GM21786 (cell line): ENCODE data around the gene ARL16.
"Not testable (repeated sequence)": the region's sequence is repeated elsewhere in the genome, so short reads cannot be mapped to it uniquely, and the experiment has no call there.

Experiments used
- ATAC-seq: cut with Tn5 transposase; IDR thresholded peaks from one replicate; pipeline ENCODE4 v1.9.1; 2021; ENCODE audit not compliant: unreplicated experiment

ARL16 gene

DNA sequence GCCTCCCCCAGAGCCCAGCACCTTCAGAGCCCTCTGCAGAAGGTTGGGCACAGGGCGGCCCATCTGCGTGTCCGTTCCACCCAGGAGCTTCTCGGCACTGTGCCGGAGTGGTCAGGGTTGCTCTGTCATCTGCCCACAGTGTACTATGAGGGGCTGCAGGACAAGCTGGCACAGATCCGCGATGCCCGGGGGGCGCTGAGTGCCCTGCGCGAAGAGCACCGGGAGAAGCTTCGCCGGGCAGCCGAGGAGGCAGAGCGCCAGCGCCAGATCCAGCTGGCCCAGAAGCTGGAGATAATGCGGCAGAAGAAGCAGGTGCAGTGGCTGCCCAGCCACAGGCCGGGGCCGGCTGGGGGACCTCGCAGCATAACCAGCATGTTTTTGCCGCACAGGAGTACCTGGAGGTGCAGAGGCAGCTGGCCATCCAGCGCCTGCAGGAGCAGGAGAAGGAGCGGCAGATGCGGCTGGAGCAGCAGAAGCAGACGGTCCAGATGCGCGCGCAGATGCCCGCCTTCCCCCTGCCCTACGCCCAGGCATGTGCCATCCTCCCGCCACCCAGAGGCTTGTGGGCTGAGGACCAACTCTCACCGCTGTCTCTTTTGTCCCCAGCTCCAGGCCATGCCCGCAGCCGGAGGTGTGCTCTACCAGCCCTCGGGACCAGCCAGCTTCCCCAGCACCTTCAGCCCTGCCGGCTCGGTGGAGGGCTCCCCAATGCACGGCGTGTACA lies 12.8 kb upstream of the ARL16 start:
- ATAC-seq: no peak

DNA sequence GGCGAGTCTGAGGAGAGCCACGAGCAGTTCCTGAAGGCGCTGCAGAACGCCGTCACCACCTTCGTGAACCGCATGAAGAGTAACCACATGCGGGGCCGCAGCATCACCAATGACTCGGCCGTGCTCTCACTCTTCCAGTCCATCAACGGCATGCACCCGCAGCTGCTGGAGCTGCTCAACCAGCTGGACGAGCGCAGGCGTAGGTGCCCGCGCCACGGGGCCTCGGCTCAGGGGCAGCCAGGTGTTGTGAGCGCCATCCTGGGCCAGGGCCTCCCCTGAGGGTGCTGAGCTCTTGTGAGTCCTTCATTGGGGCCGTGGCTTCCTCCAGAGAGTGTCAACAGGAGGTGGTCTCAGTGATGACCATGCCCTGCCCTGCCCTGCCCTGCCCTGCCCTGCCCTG lies 12.2 kb upstream of the ARL16 start:
- ATAC-seq: no peak

DNA sequence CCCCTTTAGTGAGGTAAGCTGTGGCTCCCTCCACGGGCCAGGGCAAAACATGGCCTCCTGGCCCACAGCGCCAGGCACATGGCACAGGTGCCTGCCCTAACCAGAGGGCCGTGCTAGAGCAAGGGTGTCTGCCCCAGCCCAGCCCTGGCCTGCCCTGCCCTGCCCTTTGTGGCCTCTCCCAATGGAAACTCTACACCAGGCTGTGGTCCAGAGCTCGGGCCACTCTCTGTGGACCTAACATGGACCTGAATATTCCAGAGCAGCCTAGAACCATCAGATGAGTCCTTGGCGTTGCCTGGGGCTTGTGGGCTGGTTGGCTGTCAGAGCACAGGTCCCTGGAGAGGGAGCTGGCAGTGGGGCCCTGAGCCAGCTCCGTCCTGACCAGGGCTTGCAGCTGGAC lies 11.6 kb upstream of the ARL16 start:
- no peak for ATAC-seq

DNA sequence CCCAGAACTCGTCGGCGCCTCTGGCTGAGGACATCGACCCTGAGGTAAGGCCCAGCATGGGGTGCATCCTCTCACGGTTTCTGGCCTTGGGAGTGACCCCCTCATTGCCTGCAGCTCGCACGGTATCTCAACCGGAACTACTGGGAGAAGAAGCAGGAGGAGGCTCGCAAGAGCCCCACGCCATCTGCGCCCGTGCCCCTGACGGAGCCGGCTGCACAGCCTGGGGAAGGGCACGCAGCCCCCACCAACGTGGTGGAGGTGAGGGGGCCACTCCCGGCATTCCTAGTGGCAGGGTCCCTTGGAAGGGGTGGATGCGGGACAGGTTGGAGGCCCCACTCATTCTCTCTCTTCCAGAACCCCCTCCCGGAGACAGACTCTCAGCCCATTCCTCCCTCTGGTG lies 11.2 kb upstream of the ARL16 start:
- no peak for ATAC-seq

DNA sequence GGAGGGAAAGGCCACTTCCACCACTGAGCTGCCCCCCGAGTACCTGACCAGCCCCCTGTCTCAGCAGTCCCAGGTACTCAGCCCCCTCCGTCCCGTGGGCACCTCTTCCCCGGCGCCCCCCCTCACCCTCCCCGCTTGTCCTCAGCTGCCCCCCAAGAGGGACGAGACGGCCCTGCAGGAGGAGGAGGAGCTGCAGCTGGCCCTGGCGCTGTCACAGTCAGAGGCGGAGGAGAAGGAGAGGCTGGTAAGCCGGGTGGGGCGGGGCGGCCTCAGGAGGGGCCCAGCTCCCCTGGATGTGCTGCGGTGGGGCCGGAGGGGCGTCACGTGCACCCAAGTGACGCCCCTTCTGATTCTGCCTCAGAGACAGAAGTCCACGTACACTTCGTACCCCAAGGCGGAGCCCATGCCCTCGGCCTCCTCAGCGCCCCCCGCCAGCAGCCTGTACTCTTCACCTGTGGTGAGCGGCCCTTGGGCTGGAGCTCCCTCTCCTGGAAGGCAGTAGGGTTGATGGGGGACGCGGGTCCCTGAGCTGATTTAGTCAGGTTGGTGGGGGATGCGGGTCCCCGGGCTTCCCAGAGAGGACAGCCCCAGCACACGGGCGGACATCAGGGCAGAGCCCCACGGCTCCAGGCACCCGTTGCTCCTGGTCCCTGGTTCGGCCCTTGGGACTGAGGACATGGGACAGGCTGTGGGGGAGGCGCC lies 10.1 kb upstream of the ARL16 start:
- no peak for ATAC-seq

DNA sequence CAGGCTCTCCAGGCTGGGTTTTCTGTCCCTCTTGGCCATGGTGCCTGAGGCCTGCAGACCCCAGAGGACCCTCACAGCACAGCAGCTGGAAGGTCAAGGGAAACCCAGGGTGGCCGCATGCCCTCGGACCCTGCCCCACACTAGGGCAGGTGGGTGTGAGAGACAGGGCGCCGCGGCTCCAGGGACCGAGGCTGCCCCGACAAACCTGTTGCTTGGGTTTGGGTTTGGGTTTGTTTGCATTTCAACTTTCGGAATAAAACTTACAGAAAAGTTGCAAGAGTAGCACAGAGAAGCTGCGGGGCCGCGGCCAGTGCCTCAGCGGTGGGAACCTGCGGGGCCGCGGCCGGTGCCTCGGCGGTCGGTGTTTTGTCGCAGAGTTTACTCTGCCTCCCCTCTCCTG lies 8.0 kb upstream of the ARL16 start:
- ATAC-seq: no peak

DNA sequence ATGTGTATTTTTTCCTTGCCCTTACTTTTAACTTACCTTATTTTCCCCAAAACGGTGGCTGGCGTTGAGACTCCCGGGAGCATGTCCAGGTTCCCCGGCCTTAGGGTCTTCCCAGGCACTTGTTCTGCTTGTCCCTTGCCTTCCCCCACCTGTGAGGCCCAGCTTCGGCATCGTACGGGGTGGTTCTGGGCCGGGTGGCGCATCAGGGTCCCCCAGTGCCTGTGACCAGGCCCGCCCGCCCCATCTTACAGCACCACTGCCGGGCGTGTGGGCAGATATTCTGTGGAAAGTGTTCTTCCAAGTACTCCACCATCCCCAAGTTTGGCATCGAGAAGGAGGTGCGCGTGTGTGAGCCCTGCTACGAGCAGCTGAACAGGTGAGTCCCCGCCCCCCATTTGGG lies 7.6 kb upstream of the ARL16 start:
- no peak for ATAC-seq

DNA sequence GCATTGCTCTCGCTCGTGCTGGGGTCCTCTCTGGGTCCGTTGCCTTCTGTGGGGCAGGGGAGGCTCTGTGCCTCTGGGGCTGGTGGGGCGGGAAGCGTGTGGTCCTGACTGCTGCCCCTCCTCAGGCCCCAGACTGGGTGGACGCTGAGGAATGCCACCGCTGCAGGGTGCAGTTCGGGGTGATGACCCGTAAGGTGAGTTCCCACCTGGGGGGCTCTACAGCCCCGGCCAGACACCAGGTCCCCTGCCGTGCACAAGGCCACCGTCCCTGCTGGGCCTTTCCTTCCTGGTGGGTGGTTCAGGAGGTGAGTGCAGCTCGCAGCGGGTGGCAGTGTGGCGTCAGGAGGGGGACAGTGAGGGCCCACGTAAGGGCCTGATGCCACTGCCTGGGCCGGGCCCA lies 7.0 kb upstream of the ARL16 start:
- ATAC-seq: no peak

DNA sequence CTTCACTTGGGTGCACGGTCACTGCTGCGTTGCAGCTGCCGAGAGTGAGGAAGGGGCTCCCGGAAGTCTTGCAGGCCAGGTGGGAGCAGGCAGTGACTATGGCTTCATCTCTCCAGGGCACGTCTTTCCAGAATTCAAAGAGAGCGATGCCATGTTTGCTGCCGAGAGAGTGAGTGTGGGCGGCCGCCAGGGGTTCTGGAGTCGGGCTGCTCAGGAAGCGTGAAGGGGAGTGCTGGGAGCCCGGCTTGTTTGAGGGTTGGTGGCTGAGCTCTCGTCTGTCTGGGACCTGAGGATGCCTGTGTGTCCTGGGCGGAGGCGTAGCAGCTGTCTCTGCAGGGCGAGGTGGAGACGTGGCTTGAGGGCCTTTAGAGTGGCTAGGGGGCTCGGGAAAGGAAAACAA lies 6.5 kb upstream of the ARL16 start:
- ATAC-seq: no peak

DNA sequence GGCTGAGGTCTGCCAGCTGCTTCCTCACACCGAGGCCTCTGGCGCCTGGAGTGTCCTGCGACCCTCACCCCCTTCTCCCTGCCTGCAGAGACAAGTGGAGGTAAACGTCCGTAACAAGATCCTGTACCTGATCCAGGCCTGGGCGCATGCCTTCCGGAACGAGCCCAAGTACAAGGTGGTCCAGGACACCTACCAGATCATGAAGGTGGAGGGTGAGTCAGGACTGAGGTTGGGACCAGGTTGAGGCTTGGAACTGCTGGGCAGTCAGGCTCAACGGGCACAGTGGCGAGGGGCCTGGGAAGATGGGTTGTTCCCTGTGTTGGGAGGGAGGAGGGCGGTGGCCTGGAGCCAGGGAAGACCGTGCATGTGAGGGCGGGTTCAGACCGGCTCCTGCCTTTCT lies 5.0 kb upstream of the ARL16 start:
- ATAC-seq: no peak

DNA sequence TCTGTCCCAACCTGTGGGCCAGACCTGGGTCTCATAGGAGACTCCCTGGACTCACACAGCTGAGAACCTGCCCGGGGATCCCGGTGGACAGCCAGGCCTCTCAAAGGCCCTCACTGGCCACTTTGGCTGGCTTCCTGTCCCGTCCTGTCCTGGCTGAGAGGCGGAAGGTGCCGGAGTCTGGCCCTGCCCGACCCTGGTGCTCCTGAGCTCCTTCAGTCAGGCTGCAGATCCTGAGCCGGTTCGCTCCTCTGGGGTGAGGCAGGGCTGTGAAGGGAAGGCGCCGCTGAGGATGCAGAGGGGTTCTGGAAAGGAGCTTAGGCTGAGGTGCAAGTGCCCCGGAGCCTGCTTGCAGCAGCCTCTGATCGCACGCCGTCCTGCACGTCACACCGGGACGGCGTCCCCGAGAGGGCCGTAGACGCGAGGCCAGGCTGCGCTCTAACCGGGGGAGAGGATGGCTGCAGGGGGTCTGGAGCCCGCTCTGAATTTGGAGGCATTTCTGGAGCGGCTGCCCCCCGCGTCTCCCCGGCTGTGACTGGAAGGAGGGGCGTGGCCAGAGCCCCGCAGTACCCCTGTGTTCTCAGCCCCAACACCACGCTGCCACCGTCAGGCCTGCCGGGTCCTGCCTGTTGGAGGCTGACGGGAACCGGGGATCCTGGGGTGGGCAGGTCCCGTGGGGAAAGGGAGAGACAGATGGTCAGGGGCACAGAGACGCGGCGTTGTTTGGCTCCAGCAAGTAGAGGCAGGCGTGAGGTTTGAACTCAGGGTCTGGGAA lies 4.4 kb upstream of the ARL16 start:
- no peak for ATAC-seq

DNA sequence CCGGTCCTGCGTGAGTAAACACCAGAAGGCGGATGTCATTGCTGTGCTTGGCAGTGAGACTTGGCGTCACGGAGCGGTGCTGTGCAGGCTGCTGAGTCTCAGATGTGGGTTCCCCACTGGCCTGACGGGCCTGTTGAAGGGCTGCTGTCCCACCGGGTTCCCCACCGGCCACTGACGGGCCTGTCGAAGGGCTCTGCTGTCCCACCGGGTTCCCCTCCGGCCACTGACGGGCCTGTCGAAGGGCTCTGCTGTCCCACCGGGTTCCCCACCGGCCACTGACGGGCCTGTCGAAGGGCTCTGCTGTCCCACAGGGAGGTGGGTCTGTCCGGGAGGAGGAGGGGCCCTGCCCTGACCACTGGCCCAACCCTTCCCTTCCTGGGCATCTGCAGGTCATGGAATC lies 3.0 kb upstream of the ARL16 start:
- no peak for ATAC-seq

DNA sequence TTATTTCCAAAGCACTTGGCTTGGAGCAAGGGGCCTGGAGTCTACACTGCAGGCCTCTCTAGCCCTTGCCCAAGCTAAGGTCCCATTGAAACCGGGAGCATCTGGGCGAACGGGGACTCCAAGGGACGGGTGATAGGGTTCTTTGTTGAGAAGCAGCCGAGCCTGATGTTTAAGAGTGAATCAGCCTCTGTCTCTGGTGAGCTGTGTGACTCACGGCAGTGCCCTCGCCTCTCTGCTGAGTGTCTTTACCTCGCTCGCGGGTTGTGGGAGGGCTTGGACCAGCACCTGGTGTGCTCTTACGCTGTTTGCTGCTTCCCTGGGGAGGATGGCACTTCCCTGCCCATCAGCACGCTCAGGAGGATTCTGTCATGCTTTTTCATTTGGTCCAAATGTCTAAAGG lies 1.5 kb upstream of the ARL16 start:
- no peak for ATAC-seq

DNA sequence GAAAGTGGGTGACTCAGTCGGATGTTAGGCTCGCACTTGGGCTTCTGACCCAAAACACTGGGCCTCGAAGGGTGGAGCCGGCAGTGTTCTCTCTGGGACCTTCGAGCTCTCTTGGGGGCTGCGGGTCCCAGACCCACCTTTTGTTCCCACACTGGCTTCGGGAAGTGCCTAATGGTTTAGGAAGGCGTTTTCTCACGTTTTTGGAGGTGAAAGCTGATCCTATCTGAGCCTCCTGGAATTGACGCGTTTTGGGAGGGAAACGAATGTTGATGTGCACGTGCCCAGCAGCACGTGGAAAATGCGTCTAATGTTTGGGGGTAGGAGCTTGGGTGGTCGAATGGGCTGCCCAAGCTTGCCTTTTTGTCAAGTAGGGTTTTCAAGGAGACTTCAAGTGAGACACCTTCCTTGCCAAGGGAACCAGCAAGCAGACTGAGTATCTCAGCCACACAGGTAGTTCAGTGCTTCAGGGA lies 880 bp upstream of the ARL16 start:
- no peak for ATAC-seq

DNA sequence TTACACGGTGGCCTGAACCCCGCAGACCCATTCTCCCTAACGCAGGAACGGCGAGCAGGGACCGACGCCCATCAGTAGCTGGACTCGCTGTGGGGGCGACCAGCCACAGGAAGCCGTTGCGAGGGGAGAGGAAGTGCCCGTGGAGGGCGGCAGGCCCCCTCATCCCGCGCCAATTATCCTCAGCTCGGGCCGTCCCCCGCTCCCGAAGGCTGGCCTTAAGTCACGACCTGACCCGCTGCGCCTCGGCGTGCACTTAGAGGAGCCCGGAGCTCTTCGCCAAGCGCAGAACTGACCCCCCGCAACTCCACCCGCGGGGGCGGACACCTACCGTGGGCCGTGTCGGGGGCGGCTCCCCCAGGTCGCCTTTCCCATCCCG lies 401 bp downstream of the ARL16 start:
- ATAC-seq: no peak

DNA sequence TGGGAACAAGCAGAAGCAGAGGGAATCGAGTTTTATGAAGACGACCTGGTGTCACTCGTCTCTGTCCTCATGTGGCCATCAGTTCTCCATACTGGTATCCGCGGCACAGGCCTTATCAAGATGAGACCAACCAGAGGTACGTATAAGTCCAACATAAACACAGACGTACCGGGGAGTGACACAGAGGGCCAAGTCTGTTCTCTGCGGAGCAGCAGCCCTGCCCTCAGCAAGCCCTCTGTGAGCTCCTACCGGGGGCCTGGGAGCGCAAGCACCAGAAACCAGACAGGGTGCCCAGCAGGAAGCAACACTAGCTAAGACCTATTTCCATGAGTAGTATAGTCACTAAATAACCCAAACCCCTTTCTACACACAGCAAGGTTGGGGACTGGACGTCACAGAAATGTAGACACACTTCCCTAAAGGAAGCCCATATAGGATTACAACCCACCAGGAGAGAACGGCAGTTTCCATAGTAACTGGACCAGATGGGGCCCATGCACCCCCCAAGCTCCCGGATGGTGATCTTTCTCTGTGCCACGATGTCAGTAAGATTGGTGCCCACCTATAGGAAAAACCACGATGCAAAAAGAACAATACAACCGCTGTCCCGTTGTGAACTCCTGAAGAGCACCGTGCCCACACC lies 911 bp downstream of the ARL16 start:
- ATAC-seq: no peak

DNA sequence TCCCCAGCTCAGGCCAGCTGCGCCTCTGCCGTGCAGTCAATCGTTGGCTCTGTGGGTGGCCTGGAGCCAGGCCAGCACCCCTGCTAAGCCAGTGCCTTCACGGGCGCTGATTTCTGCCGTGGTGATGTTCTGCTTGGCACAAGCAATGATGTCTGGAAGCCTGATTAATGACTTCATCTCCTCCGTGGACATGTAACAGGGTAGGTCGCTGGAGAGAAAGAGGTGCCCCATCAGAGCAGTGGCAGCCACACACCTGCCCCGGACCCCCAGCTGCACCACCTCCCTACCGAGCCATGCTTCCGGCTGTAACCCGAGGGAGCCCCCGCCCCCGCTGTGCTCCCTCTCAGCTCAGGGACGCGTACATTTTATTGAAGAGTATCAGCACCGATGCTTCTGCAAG lies 1.9 kb downstream of the ARL16 start:
- no peak for ATAC-seq

DNA sequence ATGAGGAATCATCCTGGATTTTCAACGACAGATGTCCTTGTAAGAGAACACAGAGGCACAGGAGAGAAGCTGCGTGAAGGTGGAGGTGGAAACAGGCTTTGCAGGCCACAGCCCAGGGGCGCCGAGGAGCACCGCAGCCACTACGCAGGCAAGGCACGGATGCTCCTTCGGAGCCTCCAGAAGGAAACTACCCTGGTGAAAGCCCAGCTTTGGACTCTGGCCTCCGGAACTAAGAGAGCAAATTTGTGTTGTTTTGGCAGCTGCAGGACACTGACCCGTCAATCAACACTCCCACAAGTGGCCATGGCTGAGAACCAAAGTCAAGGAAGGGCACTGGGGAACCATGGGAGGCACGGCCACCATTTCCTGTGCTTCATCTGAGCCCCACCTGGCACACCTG lies 3.4 kb downstream of the ARL16 start:
- no peak for ATAC-seq

DNA sequence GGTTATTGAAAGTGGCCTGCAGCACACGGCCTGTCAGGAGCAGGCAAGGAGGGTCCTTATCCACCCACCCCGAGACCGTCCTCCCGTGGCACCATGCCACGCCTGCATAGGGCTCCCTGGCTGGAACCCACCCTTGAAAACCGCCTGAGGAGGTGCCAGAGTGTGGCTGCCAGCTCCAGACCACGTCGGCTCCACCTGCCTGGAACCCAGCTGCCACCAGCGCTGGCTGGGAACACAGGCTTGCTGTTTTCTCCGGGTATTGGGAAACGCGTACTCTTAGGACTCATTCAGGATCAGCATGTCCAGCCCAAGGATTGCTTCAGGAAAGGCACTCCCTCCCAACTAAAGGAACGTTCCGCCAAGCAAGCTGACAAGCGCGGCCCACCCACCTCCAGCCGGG lies 6.7 kb downstream of the ARL16 start:
- ATAC-seq: no peak

DNA sequence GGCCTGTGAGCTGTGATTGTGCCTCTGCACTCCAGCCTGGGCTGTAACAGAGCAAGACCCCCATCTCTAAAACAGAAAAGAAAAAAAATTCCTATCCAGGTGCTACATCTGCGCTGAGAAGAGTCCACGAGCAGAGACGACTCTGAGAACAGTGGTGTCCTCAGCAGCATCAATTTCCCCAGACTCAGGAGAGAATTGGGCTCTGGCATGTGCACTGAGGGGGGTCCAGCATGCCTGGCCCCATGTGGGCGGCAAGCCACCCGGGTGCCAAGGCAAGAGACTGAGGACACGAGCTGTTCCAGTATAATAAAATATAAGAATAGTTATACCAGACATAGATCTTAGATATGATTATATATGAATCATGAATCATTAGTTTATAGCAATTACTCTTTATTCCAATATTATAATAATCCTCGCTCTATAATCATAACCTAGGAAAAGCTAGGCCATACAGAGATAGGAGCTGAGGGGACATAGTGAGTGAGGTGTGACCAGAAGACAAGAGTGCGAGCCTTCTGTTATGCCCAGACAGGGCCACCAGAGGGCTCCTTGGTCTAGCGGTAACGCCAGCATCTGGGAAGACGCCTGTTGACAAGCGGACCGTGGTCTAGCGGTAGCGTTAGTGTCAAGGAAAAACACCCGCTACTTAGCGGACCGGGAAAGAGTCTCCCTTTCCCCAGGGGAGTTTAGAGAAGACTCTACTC lies 7.9 kb downstream of the ARL16 start:
- ATAC-seq: not testable (repeated sequence)
